HFFc6 (cell line): Measurements from ENCODE around the gene IGLON5. TPM values are rescaled to one million over a fixed set of nuclear protein-coding genes. Genes with fewer than 3 reads are reported as not detected.

Experiments used
- DNase-seq: peaks from one replicate; pipeline ENCODE4 v3.0.0-alpha.2; 2018
- H3K27ac Mint-ChIP-seq: 2 replicates; pipeline ENCODE4 v1.8.0; 2020; ENCODE audit warnings: mild to moderate bottlenecking, mixed read lengths
- H3K27me3 Mint-ChIP-seq: 2 replicates; pipeline ENCODE4 v1.8.0; 2021; ENCODE audit warnings: mild to moderate bottlenecking, moderate library complexity, mixed read lengths; ENCODE audit not compliant: insufficient read depth
- H3K36me3 Mint-ChIP-seq: 2 replicates; pipeline ENCODE4 v1.8.0; 2021; ENCODE audit warnings: low read depth, mixed read lengths
- H3K4me1 Mint-ChIP-seq: 2 replicates; pipeline ENCODE4 v1.8.0; 2020; ENCODE audit warnings: low read depth, mixed read lengths
- H3K4me3 Mint-ChIP-seq: 2 replicates; pipeline ENCODE4 v1.8.0; 2020; ENCODE audit warnings: mild to moderate bottlenecking, moderate library complexity, mixed read lengths
- H3K9me3 Mint-ChIP-seq: 2 replicates; pipeline ENCODE4 v1.8.0; 2020; ENCODE audit warnings: mild to moderate bottlenecking, mixed read lengths
- total RNA-seq, 6 experiments: library from RNA; stranded (reverse); fragmentation: NEBNext Ultra II Directional; extraction: Animal tissue kit (Norgen Biotek cat#: 25700); gene quantifications; 2 replicates in 1 of 6; 3 replicates in 5 of 6; pipeline ENCODE4 v1.2.3, GENCODE V29; 2021
- TF ChIP-seq, protein P1 (sequence below): fragments of 200-600 bp; sonication (generic); IDR thresholded peaks from 2 replicates; pipeline ENCODE4 v1.5.0; 2021; ENCODE audit warnings: antibody characterized with exemption, mild to moderate bottlenecking

Gene IGLON5
- total RNA-seq, 6 experiments from 2014 or later, result not detected

DNA sequence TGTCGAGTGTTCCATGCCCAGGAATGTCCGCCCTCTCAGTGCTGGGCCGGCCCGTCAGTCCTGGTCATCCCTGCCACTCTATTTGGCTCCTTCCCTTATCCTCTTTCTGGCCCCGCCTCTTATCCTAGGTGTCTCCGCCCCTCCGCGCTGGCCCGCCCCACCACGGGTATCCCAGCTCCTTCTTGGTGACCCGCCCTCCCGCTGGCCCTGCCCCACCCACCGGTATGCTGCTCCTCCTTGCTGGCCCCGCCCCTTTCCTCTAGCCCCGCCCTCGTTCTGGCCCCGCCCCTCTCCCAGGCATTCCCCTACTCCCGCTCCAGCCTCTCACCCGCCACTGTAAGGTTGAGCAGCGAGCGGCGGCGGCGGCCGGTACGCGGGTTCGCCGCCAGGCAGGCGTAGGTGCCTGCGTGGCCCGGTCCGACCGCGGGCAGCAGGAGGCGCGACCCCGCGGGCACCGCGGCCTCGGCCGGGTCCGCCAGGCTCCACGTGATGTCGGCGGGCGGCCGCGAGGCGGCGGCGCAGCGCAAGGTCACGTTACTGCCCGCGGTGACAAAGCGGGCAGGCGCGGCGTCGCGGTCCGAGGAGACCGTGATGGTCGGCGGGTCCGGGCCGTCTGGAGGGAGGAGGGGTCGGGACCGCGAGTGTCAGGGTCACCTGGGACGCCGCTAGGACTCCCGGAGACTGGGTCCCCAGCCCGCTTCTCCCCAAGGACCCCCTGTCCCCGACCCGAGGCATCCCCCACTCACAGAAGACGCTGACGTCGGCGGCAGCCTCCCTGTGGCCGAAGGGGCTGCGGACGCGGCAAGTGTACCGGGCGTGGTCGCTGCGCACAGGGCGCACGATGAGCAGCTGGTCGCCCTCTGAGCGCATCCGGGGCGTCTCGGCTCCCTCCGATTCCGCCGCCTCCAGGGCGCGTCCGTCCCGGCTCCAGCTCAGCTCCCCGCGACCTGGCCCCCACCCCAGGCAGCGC, 28.5 kb downstream of the IGLON5 start:
- Mint-ChIP-seq H3K27me3 (peaks cover 3% of the 10 kb centered on the region), H3K4me1 (peaks cover 23% of the 10 kb centered on the region), H3K9me3 (no peaks in the 10 kb centered on the region), H3K4me3 (peak overlapping the region; percentile 91), H3K36me3 (peaks cover 4% of the 10 kb centered on the region), H3K27ac (peak overlapping the region; percentile 95)
- TF ChIP-seq, protein P1, sequence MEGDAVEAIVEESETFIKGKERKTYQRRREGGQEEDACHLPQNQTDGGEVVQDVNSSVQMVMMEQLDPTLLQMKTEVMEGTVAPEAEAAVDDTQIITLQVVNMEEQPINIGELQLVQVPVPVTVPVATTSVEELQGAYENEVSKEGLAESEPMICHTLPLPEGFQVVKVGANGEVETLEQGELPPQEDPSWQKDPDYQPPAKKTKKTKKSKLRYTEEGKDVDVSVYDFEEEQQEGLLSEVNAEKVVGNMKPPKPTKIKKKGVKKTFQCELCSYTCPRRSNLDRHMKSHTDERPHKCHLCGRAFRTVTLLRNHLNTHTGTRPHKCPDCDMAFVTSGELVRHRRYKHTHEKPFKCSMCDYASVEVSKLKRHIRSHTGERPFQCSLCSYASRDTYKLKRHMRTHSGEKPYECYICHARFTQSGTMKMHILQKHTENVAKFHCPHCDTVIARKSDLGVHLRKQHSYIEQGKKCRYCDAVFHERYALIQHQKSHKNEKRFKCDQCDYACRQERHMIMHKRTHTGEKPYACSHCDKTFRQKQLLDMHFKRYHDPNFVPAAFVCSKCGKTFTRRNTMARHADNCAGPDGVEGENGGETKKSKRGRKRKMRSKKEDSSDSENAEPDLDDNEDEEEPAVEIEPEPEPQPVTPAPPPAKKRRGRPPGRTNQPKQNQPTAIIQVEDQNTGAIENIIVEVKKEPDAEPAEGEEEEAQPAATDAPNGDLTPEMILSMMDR, result peak; percentile 65
- DNase-seq, result peak; percentile 97

GRCh38 chr19:51341066-51341465, 29.6 kb downstream of the IGLON5 start:
- TF ChIP-seq, protein P1, result no peak
- no peak for DNase-seq
- 0 out of 2 replicates have a peak overlapping the region, but pooled peaks have one; percentile 9 for H3K27ac Mint-ChIP-seq
- peaks cover 6% of the 10 kb centered on the region for H3K36me3 Mint-ChIP-seq
- no peaks in the 10 kb centered on the region for H3K9me3 Mint-ChIP-seq
- peaks cover 3% of the 10 kb centered on the region for H3K27me3 Mint-ChIP-seq
- no peak overlapping the region for H3K4me3 Mint-ChIP-seq
- H3K4me1 Mint-ChIP-seq, result peaks cover 23% of the 10 kb centered on the region

DNA sequence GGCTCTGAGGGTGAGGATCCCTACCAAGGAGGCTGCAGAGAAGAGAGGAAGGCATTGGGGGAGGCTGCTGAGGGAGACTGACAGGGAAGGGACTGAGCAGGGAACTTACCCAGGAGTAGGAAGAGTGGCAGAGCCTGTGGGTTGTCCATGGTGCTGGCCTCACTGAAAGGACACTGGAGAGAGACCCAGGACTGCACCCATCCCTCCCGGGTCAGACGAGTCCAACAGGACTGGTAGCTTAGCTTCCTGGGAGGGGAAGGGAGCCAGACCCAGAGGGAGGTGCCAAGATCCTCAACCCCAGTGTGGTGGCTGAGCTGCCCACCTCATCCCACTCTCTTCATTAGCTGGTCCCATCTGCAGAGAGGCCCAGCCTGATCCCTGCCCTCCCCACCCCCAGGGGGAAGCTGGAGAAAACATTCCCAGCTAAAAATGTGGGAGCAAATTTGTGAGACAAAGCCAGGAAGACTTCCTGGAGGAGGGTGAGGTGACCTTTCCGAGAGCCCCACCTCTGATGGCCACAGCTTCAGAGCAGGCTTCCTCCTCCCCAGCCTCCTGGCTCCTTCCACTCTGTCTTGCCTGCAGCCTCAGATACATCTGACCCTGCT, 30.6 kb downstream of the IGLON5 start, which contains the start of gene VSIG10L:
TSS of gene VSIG10L (minus strand) at position 164 of the 605 bp plus-strand sequence. CDS start at position 149, 15 bp downstream.
- no peak for DNase-seq
- peaks cover 23% of the 10 kb centered on the region for H3K4me1 Mint-ChIP-seq
- peak within 1 kb of the TSS; percentile 51; the same call in 1 of the 2 replicates for H3K27ac Mint-ChIP-seq

GRCh38 chr19:51342631-51343569, 31.5 kb downstream of the IGLON5 start:
- no peak for DNase-seq
- no peak overlapping the region for H3K27ac Mint-ChIP-seq
- H3K9me3 Mint-ChIP-seq, result no peaks in the 10 kb centered on the region
- H3K36me3 Mint-ChIP-seq, result peaks cover 13% of the 10 kb centered on the region
- peaks cover 3% of the 10 kb centered on the region for H3K27me3 Mint-ChIP-seq
- no peak overlapping the region for H3K4me3 Mint-ChIP-seq
- TF ChIP-seq, protein P1, result no peak
- peaks cover 23% of the 10 kb centered on the region for H3K4me1 Mint-ChIP-seq

More for the DNA sequence above, 30.6 kb downstream of the IGLON5 start, which contains the start of gene VSIG10L:
- TF ChIP-seq, protein P1, result no peak
- H3K4me3 Mint-ChIP-seq, result no peak within 1 kb of the TSS
- peaks cover 3% of the 10 kb centered on the region for H3K27me3 Mint-ChIP-seq
- peaks cover 6% of the 10 kb centered on the region for H3K36me3 Mint-ChIP-seq
- H3K9me3 Mint-ChIP-seq, result no peaks in the 10 kb centered on the region
